Astrocyte (in vitro differentiated cells and primary cell): ENCODE measurements around the gene MYL12A. TPM values are rescaled to one million over a fixed set of nuclear protein-coding genes. Genes with fewer than 3 reads are reported as not detected.
"Not testable (repeated sequence)": the region's sequence is repeated elsewhere in the genome, so short reads cannot be mapped to it uniquely, and the experiment has no call there.

Experiments
- DNase-seq: peaks from one replicate; pipeline ENCODE4 v3.0.0-alpha.2; 2010; ENCODE audit warnings: low read depth
- FAIRE-seq: peaks from 2 replicates; lab custom pipeline; 2011; peaks lifted over from hg19 to GRCh38; lab: Jason Lieb, UNC
- H2AFZ ChIP-seq: 2 replicates; pipeline ENCODE4 v1.6.0; 2012; ENCODE audit warnings: low read depth, low read length, inconsistent platforms
- H3K27ac ChIP-seq: 2 replicates; pipeline ENCODE4 v1.5.1; 2011; ENCODE audit warnings: low read depth, low read length, inconsistent platforms
- H3K27me3 ChIP-seq: 2 replicates; pipeline ENCODE4 v1.6.0; 2011; ENCODE audit warnings: low read length, inconsistent platforms; ENCODE audit not compliant: insufficient read depth
- H3K36me3 ChIP-seq: 2 replicates; pipeline ENCODE4 v1.5.1; 2011; ENCODE audit warnings: low read length, inconsistent platforms; ENCODE audit not compliant: insufficient read depth
- H3K4me1 ChIP-seq: 2 replicates; pipeline ENCODE4 v1.5.1; 2011; ENCODE audit warnings: low read length, inconsistent platforms; ENCODE audit not compliant: insufficient read depth
- H3K4me2 ChIP-seq: 2 replicates; pipeline ENCODE4 v1.6.0; 2012; ENCODE audit warnings: low read length, inconsistent platforms
- H3K4me3 ChIP-seq: 2 replicates; pipeline ENCODE4 v1.5.1; 2011; ENCODE audit warnings: low read depth, mild to moderate bottlenecking, low read length, inconsistent platforms; ENCODE audit not compliant: insufficient read depth
- H3K79me2 ChIP-seq: 2 replicates; pipeline ENCODE4 v1.6.0; 2012; ENCODE audit warnings: mild to moderate bottlenecking, low read length, inconsistent platforms; ENCODE audit not compliant: insufficient read depth
- H3K9ac ChIP-seq: 2 replicates; pipeline ENCODE4 v1.6.0; 2012; ENCODE audit warnings: mild to moderate bottlenecking, low read length, inconsistent platforms
- H3K9me3 ChIP-seq: 2 replicates; pipeline ENCODE4 v1.5.1; 2012; ENCODE audit warnings: low read depth, mild to moderate bottlenecking, low read length, inconsistent platforms; ENCODE audit not compliant: insufficient read depth
- H4K20me1 ChIP-seq: 2 replicates; pipeline ENCODE4 v1.6.0; 2012; ENCODE audit warnings: low read length, inconsistent platforms; ENCODE audit not compliant: insufficient read depth
- H3K27ac Mint-ChIP-seq: one replicate; pipeline ENCODE4 v1.8.0; 2021; ENCODE audit warnings: mild to moderate bottlenecking, mixed read lengths; ENCODE audit not compliant: unreplicated experiment
- H3K27me3 Mint-ChIP-seq: one replicate; pipeline ENCODE4 v1.8.0; 2021; ENCODE audit warnings: low read depth, mixed read lengths; ENCODE audit not compliant: unreplicated experiment
- H3K36me3 Mint-ChIP-seq: one replicate; pipeline ENCODE4 v1.8.0; 2021; ENCODE audit warnings: low read depth, mixed read lengths; ENCODE audit not compliant: unreplicated experiment
- H3K4me1 Mint-ChIP-seq: one replicate; pipeline ENCODE4 v1.8.0; 2021; ENCODE audit warnings: low read depth, mixed read lengths; ENCODE audit not compliant: unreplicated experiment
- H3K4me3 Mint-ChIP-seq: one replicate; pipeline ENCODE4 v1.8.0; 2021; ENCODE audit warnings: mild to moderate bottlenecking, moderate library complexity, mixed read lengths; ENCODE audit not compliant: unreplicated experiment
- H3K9me3 Mint-ChIP-seq: one replicate; pipeline ENCODE4 v1.8.0; 2021; ENCODE audit warnings: mild to moderate bottlenecking, mixed read lengths; ENCODE audit not compliant: unreplicated experiment
- CTCF ChIP-seq: IDR thresholded peaks from 2 replicates; pipeline ENCODE4 v1.5.1; 2011; ENCODE audit warnings: low read depth, mild to moderate bottlenecking, inconsistent platforms, low read length, moderate library complexity; ENCODE audit not compliant: insufficient read depth
- EZH2 ChIP-seq: IDR thresholded peaks from 2 replicates; pipeline ENCODE4 v1.6.1; 2012; ENCODE audit warnings: mild to moderate bottlenecking, low read length, inconsistent platforms; ENCODE audit not compliant: insufficient read depth
- total RNA-seq: library from RNA; stranded (reverse); gene quantifications from 2 replicates; pipeline ENCODE4 v1.2.1, GENCODE V29; 2021

Gene MYL12A
- total RNA-seq, 1 donor from 2014 or later, result 682 TPM

- H3K27ac Mint-ChIP-seq, result no peak overlapping the region
- no peak for TF ChIP-seq EZH2
- H3K27me3 ChIP-seq, result no peaks in the 10 kb centered on the region
- no peaks in the 10 kb centered on the region for H3K9me3 ChIP-seq
- no peak overlapping the region for H3K4me3 ChIP-seq
- H3K4me1 Mint-ChIP-seq, result peaks cover 4% of the 10 kb centered on the region
- FAIRE-seq (no peak), DNase-seq (no peak)
- peaks cover 3% of the 10 kb centered on the region for H3K27me3 Mint-ChIP-seq
- H4K20me1 ChIP-seq, result no peaks in the 10 kb centered on the region
- H3K4me1 ChIP-seq, result peaks cover 2% of the 10 kb centered on the region
- H3K9me3 Mint-ChIP-seq, result peaks cover 1% of the 10 kb centered on the region
- H3K4me3 Mint-ChIP-seq, result no peak overlapping the region
- no peaks in the 10 kb centered on the region for H3K36me3 ChIP-seq
- H3K79me2 ChIP-seq, result no peaks in the 10 kb centered on the region
- no peak overlapping the region for H3K27ac ChIP-seq
- peaks cover 5% of the 10 kb centered on the region for H3K36me3 Mint-ChIP-seq
- no peak overlapping the region for H3K4me2 ChIP-seq
- no peak overlapping the region for H2AFZ ChIP-seq
- no peak overlapping the region for H3K9ac ChIP-seq
Measured at GRCh38 chr18:3219241-3219630, 28.4 kb upstream of the MYL12A start.

- H3K27ac Mint-ChIP-seq, result no peak within 1 kb of the TSS
- no peak within 1 kb of the TSS for H2AFZ ChIP-seq
Measured at GRCh38 chr18:3219631-3220335, 27.8 kb upstream of the MYL12A start, which contains the start of gene MYOM1. MYOM1 (minus strand) TSS chr18:3219968; CDS start chr18:3215223, 4,745 bp downstream.

GRCh38 chr18:3220868-3221267, 26.7 kb upstream of the MYL12A start:
- not testable (repeated sequence) for H3K79me2 ChIP-seq, H3K36me3 ChIP-seq, H3K27ac Mint-ChIP-seq, H3K9me3 Mint-ChIP-seq, H3K27ac ChIP-seq, FAIRE-seq, H3K9ac ChIP-seq, H3K27me3 ChIP-seq, H3K4me3 Mint-ChIP-seq, H3K4me1 Mint-ChIP-seq, H3K36me3 Mint-ChIP-seq, H3K4me2 ChIP-seq, H4K20me1 ChIP-seq, H3K4me1 ChIP-seq, H3K9me3 ChIP-seq, H2AFZ ChIP-seq, H3K27me3 Mint-ChIP-seq, H3K4me3 ChIP-seq, DNase-seq

More at GRCh38 chr18:3219631-3220335, 27.8 kb upstream of the MYL12A start, which contains the start of gene MYOM1:
- TF ChIP-seq EZH2 (no peak), CTCF (no peak)
- Histone ChIP-seq H4K20me1 (no peaks in the 10 kb centered on the region), H3K4me3 (no peak within 1 kb of the TSS), H3K4me1 (peaks cover 2% of the 10 kb centered on the region), H3K79me2 (no peaks in the 10 kb centered on the region), H3K9me3 (no peaks in the 10 kb centered on the region), H3K36me3 (no peaks in the 10 kb centered on the region), H3K4me2 (no peak within 1 kb of the TSS), H3K27ac (no peak within 1 kb of the TSS), H3K9ac (no peak within 1 kb of the TSS), H3K27me3 (no peaks in the 10 kb centered on the region)
- Mint-ChIP-seq H3K4me1 (peaks cover 4% of the 10 kb centered on the region), H3K9me3 (peaks cover 1% of the 10 kb centered on the region), H3K27me3 (peaks cover 3% of the 10 kb centered on the region), H3K36me3 (peaks cover 5% of the 10 kb centered on the region), H3K4me3 (peak within 1 kb of the TSS; percentile 12)
- FAIRE-seq (no peak), DNase-seq (no peak)
